ENCODE results near the gene ORMDL1. TPM values are rescaled to one million over a fixed set of nuclear protein-coding genes. Genes with fewer than 3 reads are reported as not detected.

Gene ORMDL1
- total and polyA plus RNA-seq, 2 of the 13 experiments (the other 11 are each of a cell fraction or from before 2014, with no cell fraction given) = 67.5 to 160 TPM

DNA sequence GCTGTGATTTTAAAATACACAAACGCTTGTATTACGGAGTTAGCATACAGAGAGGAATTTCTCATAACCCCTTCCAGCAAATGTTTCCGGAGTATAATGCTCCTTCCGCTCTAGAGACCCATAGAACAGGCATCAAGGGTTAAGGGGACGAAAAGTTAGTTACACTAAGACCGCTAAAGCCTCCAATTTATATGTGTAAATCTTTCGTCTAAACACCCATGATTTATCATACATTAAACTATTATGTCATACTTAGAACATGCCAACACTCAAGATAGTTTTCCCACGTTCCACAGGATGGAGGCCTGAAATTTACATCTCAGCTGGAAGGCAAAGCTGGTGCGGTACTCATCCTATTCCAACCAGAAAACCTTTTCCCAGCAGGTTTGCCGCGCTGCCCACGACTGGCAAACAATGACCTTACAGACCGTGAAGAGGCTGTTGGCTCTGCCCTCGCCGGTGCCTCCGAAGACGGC is 650 bp downstream of the ORMDL1 start (continued):
- TF ChIP-seq TCF7L2 (IDR thresholded peaks at IDR 0.05; ENCODE audit: low read depth, low read length) (no peak), ZKSCAN8 (CRISPR knock-in tag; IDR thresholded peaks at IDR 0.05; ENCODE audit: borderline replicate concordance) (no peak), ZNF121 (CRISPR knock-in tag; IDR thresholded peaks at IDR 0.05) (peak; percentile 22), ZNF367 (CRISPR knock-in tag; IDR thresholded peaks at IDR 0.05; ENCODE audit: borderline replicate concordance) (no peak), ZFP1 (CRISPR knock-in tag; IDR thresholded peaks at IDR 0.05) (no peak), ZNF747 (CRISPR knock-in tag; IDR thresholded peaks at IDR 0.05; ENCODE audit: borderline replicate concordance) (0 out of 2 replicates have a peak, but pooled peaks have one; percentile 1), NFIB (CRISPR knock-in tag; IDR thresholded peaks at IDR 0.05; ENCODE audit: borderline replicate concordance) (no peak), ZNF720 (CRISPR knock-in tag; IDR thresholded peaks at IDR 0.05) (no peak), PLRG1 (conservative IDR thresholded peaks at IDR 0.05) (no peak), SIX4 (CRISPR knock-in tag; IDR thresholded peaks at IDR 0.05) (no peak), ZFP36L1 (CRISPR knock-in tag; IDR thresholded peaks at IDR 0.05) (no peak), MEIS2 (CRISPR knock-in tag; IDR thresholded peaks at IDR 0.05) (no peak), DPF2 (CRISPR knock-in tag; IDR thresholded peaks at IDR 0.05; ENCODE audit: borderline replicate concordance, low read depth) (peak; percentile 30; the same call in 1 of the 2 replicates), ZNF678 (CRISPR knock-in tag; IDR thresholded peaks at IDR 0.05) (no peak; the same call in 1 of the 2 replicates), ZNF790 (CRISPR knock-in tag; IDR thresholded peaks at IDR 0.05; ENCODE audit: borderline replicate concordance) (peak; percentile 0; the same call in 1 of the 2 replicates), ESRRA (CRISPR knock-in tag; IDR thresholded peaks at IDR 0.05; ENCODE audit: low read depth) (0 out of 2 replicates have a peak, but pooled peaks have one; percentile 54), ZNF274 (CRISPR knock-in tag; IDR thresholded peaks at IDR 0.05) (no peak), ZMAT3 (CRISPR knock-in tag; conservative IDR thresholded peaks at IDR 0.05) (no peak), GFI1 (CRISPR knock-in tag; IDR thresholded peaks at IDR 0.05; ENCODE audit: borderline replicate concordance) (0 out of 2 replicates have a peak, but pooled peaks have one; percentile 64), RFX1 (IDR thresholded peaks at IDR 0.05) (no peak)
- TF ChIP-seq, protein P1, sequence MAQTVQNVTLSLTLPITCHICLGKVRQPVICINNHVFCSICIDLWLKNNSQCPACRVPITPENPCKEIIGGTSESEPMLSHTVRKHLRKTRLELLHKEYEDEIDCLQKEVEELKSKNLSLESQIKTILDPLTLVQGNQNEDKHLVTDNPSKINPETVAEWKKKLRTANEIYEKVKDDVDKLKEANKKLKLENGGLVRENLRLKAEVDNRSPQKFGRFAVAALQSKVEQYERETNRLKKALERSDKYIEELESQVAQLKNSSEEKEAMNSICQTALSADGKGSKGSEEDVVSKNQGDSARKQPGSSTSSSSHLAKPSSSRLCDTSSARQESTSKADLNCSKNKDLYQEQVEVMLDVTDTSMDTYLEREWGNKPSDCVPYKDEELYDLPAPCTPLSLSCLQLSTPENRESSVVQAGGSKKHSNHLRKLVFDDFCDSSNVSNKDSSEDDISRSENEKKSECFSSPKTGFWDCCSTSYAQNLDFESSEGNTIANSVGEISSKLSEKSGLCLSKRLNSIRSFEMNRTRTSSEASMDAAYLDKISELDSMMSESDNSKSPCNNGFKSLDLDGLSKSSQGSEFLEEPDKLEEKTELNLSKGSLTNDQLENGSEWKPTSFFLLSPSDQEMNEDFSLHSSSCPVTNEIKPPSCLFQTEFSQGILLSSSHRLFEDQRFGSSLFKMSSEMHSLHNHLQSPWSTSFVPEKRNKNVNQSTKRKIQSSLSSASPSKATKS (CRISPR knock-in tag; IDR thresholded peaks at IDR 0.05) = peak; percentile 96; the same call in 1 of the 2 replicates
- TF ChIP-seq, protein P2, sequence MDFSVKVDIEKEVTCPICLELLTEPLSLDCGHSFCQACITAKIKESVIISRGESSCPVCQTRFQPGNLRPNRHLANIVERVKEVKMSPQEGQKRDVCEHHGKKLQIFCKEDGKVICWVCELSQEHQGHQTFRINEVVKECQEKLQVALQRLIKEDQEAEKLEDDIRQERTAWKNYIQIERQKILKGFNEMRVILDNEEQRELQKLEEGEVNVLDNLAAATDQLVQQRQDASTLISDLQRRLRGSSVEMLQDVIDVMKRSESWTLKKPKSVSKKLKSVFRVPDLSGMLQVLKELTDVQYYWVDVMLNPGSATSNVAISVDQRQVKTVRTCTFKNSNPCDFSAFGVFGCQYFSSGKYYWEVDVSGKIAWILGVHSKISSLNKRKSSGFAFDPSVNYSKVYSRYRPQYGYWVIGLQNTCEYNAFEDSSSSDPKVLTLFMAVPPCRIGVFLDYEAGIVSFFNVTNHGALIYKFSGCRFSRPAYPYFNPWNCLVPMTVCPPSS (IDR thresholded peaks at IDR 0.05) = no peak
- TF ChIP-seq, protein P3, sequence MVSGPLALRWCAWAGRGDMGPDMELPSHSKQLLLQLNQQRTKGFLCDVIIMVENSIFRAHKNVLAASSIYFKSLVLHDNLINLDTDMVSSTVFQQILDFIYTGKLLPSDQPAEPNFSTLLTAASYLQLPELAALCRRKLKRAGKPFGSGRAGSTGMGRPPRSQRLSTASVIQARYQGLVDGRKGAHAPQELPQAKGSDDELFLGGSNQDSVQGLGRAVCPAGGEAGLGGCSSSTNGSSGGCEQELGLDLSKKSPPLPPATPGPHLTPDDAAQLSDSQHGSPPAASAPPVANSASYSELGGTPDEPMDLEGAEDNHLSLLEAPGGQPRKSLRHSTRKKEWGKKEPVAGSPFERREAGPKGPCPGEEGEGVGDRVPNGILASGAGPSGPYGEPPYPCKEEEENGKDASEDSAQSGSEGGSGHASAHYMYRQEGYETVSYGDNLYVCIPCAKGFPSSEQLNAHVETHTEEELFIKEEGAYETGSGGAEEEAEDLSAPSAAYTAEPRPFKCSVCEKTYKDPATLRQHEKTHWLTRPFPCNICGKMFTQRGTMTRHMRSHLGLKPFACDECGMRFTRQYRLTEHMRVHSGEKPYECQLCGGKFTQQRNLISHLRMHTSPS (CRISPR knock-in tag; IDR thresholded peaks at IDR 0.05; ENCODE audit: low read depth) = no peak
- TF ChIP-seq, protein P4, sequence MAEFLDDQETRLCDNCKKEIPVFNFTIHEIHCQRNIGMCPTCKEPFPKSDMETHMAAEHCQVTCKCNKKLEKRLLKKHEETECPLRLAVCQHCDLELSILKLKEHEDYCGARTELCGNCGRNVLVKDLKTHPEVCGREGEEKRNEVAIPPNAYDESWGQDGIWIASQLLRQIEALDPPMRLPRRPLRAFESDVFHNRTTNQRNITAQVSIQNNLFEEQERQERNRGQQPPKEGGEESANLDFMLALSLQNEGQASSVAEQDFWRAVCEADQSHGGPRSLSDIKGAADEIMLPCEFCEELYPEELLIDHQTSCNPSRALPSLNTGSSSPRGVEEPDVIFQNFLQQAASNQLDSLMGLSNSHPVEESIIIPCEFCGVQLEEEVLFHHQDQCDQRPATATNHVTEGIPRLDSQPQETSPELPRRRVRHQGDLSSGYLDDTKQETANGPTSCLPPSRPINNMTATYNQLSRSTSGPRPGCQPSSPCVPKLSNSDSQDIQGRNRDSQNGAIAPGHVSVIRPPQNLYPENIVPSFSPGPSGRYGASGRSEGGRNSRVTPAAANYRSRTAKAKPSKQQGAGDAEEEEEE (CRISPR knock-in tag; IDR thresholded peaks at IDR 0.05; ENCODE audit: borderline replicate concordance) = no peak; the same call in 1 of the 2 replicates
- TF ChIP-seq, protein P5, sequence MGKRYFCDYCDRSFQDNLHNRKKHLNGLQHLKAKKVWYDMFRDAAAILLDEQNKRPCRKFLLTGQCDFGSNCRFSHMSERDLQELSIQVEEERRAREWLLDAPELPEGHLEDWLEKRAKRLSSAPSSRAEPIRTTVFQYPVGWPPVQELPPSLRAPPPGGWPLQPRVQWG (CRISPR knock-in tag; IDR thresholded peaks at IDR 0.05; ENCODE audit: borderline replicate concordance, low read depth) = no peak
